K562 (cell line): ENCODE measurements around the gene ITPK1. TPM values are rescaled to one million over a fixed set of nuclear protein-coding genes. Genes with fewer than 3 reads are reported as not detected.

Source experiments
- ATAC-seq: fragments of 200-7000 bp; cut with Tn5 transposase; 3 replicates; pipeline ENCODE4 v1.9.1; 2020; ENCODE audit warnings: moderate library complexity
- BruUV-seq: library from RNA; stranded (reverse); fragments of 400-500 nt; replicated peaks from 2 replicates; lab custom pipeline; 2021; lab: Mats Ljungman, UMichigan
- CTCF ChIA-PET: fragments of 300-600 bp; formaldehyde crosslinking; extraction: SDS; loops from one replicate; lab custom pipeline; 2021; ENCODE audit warnings: low intra/inter-chr PET ratio; lab: Yijun Ruan, JAX
- POLR2A ChIA-PET: fragments of 300-600, 350-650 bp; sonication (Branson Sonifier 250); formaldehyde crosslinking; extraction: SDS; loops from one replicate; lab custom pipeline; 2021; ENCODE audit warnings: antibody characterized with exemption, inconsistent platforms; lab: Yijun Ruan, JAX
- DNase-seq, 4 experiments: peaks; one replicate each; pipeline versions ENCODE4 v3.0.0 to v3.0.0-alpha.2; 2011 to 2018; ENCODE audit warnings: low spot score in 3 of 4, mixed read lengths in 3 of 4; ENCODE audit errors: extremely low read depth in 1 of 4
- FAIRE-seq: peaks from 2 replicates; lab custom pipeline; 2011; peaks lifted over from hg19 to GRCh38; lab: Jason Lieb, UNC
- H2AFZ ChIP-seq: 2 replicates; pipeline ENCODE4 v1.6.0; 2011; ENCODE audit warnings: low read depth, low read length, control low read depth, inconsistent platforms
- H3K27ac ChIP-seq: fragments of 200-600 bp; 3 replicates; pipeline ENCODE4 v1.8.0; 2011; ENCODE audit warnings: low read depth, mild to moderate bottlenecking, control low read depth, inconsistent platforms, low read length, moderate library complexity, mixed read lengths; ENCODE audit errors: extremely low read depth
- H3K27me3 ChIP-seq, 2 experiments: fragments of 300-600 bp in 1 of 2; 2 replicates in 1 of 2; 3 replicates in 1 of 2; pipeline versions ENCODE4 v1.6.0 to v1.8.0; 2011; ENCODE audit warnings: inconsistent platforms in 2 of 2, low read length in 2 of 2, mild to moderate bottlenecking in 1 of 2, mixed read lengths in 1 of 2, moderate library complexity in 1 of 2; ENCODE audit not compliant: control insufficient read depth in 2 of 2, insufficient read depth in 2 of 2
- H3K36me3 ChIP-seq: fragments of 300-600 bp; 3 replicates; pipeline ENCODE4 v1.8.0; 2011; ENCODE audit warnings: mild to moderate bottlenecking, low read length, inconsistent platforms; ENCODE audit not compliant: control insufficient read depth, insufficient read depth
- H3K4me1 ChIP-seq, 2 experiments: fragments of 200-600 bp in 1 of 2; replicated peaks in 1 of 2; 2 replicates in 1 of 2; 3 replicates in 1 of 2; pipeline versions ENCODE4 v1.5.1 to v1.8.0; 2011; ENCODE audit warnings: inconsistent platforms in 2 of 2, low read length in 2 of 2, mild to moderate bottlenecking in 1 of 2, mixed read lengths in 1 of 2, moderate library complexity in 1 of 2; ENCODE audit not compliant: control insufficient read depth in 2 of 2, insufficient read depth in 2 of 2
- H3K4me2 ChIP-seq: 2 replicates; pipeline ENCODE4 v1.6.1; 2011; ENCODE audit warnings: low read length, control low read depth, inconsistent platforms, mixed read lengths; ENCODE audit not compliant: insufficient read depth
- H3K4me3 ChIP-seq: fragments of 200-600 bp; sonication (generic), shearing (Covaris generic); 2 replicates; pipeline ENCODE4 v1.5.1; 2016; ENCODE audit warnings: control low read depth, inconsistent platforms
- H3K79me2 ChIP-seq: fragments of 200-600 bp; 3 replicates; pipeline ENCODE4 v1.8.0; 2011; ENCODE audit warnings: low read length, inconsistent platforms; ENCODE audit not compliant: control insufficient read depth, insufficient read depth
- H3K9ac ChIP-seq, 2 experiments: 2 replicates each; pipeline versions ENCODE4 v1.6.0 to v1.6.1; 2011; ENCODE audit warnings: low read depth in 2 of 2, low read length in 2 of 2, control low read depth in 1 of 2, inconsistent platforms in 1 of 2, mild to moderate bottlenecking in 1 of 2, mixed read lengths in 1 of 2; ENCODE audit not compliant: insufficient read depth in 1 of 2
- H3K9me1 ChIP-seq: one replicate; pipeline ENCODE4 v1.6.0; 2011; ENCODE audit warnings: inconsistent platforms, mild to moderate bottlenecking, low read length, moderate library complexity; ENCODE audit not compliant: control insufficient read depth, insufficient read depth
- H3K9me3 ChIP-seq: replicated peaks from 2 replicates; pipeline ENCODE4 v1.5.1; 2011; ENCODE audit warnings: low read depth, low read length, inconsistent platforms; ENCODE audit not compliant: control insufficient read depth, insufficient read depth
- H4K20me1 ChIP-seq: replicated peaks from 2 replicates; pipeline ENCODE4 v1.6.1; 2011; ENCODE audit warnings: low read length, inconsistent platforms, mixed read lengths; ENCODE audit not compliant: control insufficient read depth, insufficient read depth
- CBX5 ChIP-seq: IDR thresholded peaks from 2 replicates; pipeline ENCODE4 v1.6.1; 2014; ENCODE audit warnings: low read depth, borderline replicate concordance
- SMARCA4 ChIP-seq: fragments of 450-650 bp; IDR thresholded peaks from 2 replicates; pipeline ENCODE4 v1.6.1; 2016
- ZBTB7A ChIP-seq: IDR thresholded peaks from 2 replicates; pipeline ENCODE4 v1.6.1; 2011; ENCODE audit warnings: low read depth, mild to moderate bottlenecking, low read length, moderate library complexity, borderline replicate concordance; ENCODE audit not compliant: control insufficient read depth
- WGBS: fragments of 100-300 bp; shearing (Covaris generic); methylation state at CpG from one replicate; pipeline ENCODE4 v1.1.6; 2016; ENCODE audit warnings: low coverage, mixed read lengths; ENCODE audit not compliant: insufficient coverage; ENCODE audit errors: missing lambda C conversion rate; 5-methylcytosine and 5-hydroxymethylcytosine counted together
- in situ Hi-C: fragments of 300-500 bp; cut with MboI; formaldehyde crosslinking; loops from 4 replicates; pipeline ENCODE4 v1.15.0; 2018; ENCODE audit warnings: inconsistent platforms, mixed read lengths
- intact Hi-C: fragments of 100-400 bp; cut with micrococcal nuclease; formaldehyde crosslinking; loops from 2 replicates; pipeline ENCODE4 v1.14.2; 2022
- polyA plus RNA-seq, 8 experiments: library from polyadenylated mRNA; depleted of rRNA in 4 of 8; stranded (reverse) in 5 of 8; unstranded in 3 of 8; fragments of >200 nt; fragmentation: Nextera tagmentation in 2 of 8; fragmentation: Illumina TruSeq in 1 of 8; extraction: Ambion mirVana in 2 of 8; extraction: Trizol in 1 of 8; gene quantifications; 2 replicates each; pipeline versions ENCODE4 v1.2.1 to v1.2.3, GENCODE V29; 2011 to 2014; ENCODE audit warnings: inconsistent platforms in 1 of 8, missing spikeins in 1 of 8
- total RNA-seq, 7 experiments: library from RNA; depleted of rRNA in 6 of 7; stranded (reverse); fragments of >200 nt in 6 of 7; fragmentation: Illumina TruSeq in 2 of 7; extraction: Trizol in 2 of 7; gene quantifications; 2 replicates each; pipeline versions ENCODE4 v1.2.1 to v1.2.3, GENCODE V29; 2011 to 2021; ENCODE audit warnings: low replicate concordance in 1 of 7
- TF ChIP-seq, protein P1 (sequence below), 2 experiments: fragments of 250-450 bp in 1 of 2; fragments of 450-650 bp in 1 of 2; sonication (Bioruptor Pico) in 1 of 2; IDR thresholded peaks; 2 replicates each; pipeline versions ENCODE4 v1.6.1 to v1.8.0; 2016 to 2021; ENCODE audit warnings: mild to moderate bottlenecking in 2 of 2, moderate library complexity in 2 of 2, missing compliant biosample characterization in 1 of 2, missing genetic modification characterization in 1 of 2
- TF ChIP-seq, protein P2 (sequence below): fragments of 450-650 bp; formaldehyde crosslinking; IDR thresholded peaks from 2 replicates; pipeline ENCODE4 v1.4.0; 2022; ENCODE audit warnings: missing genetic modification characterization
- TF ChIP-seq, protein P3 (sequence below): fragments of 450-650 bp; IDR thresholded peaks from 2 replicates; pipeline ENCODE4 v1.6.1; 2018; ENCODE audit not compliant: partially characterized antibody

Gene ITPK1
- total and polyA plus RNA-seq, 9 of the 15 experiments (the other 6 are each of a cell fraction or from before 2014, with no cell fraction given) = 1.2 to 39.2 (median 23.0) TPM

GRCh38 chr14:93005838-93006237, 109.9 kb downstream of the ITPK1 start:
- intact Hi-C loops (no loop called here), in situ Hi-C loops (no loop called here)
- 0 out of 3 replicates have a peak, but pooled peaks cover 3% of the 10 kb centered on the region for H3K36me3 ChIP-seq
- 58% methylated on average over 7 of the region's 8 CpGs for WGBS
- H2AFZ ChIP-seq = no peak overlapping the region
- no peaks in the 10 kb centered on the region for H3K9me1 ChIP-seq
- H3K27me3 ChIP-seq = no peaks in the 10 kb centered on the region
- ATAC-seq (no peak), FAIRE-seq (no peak), DNase-seq (no peak)
- no peak overlapping the region for H3K4me2 ChIP-seq
- BruUV-seq = no TSS peak
- H4K20me1 ChIP-seq = peaks cover 4% of the 10 kb centered on the region; the same call in 1 of the 2 replicates
- no peaks in the 10 kb centered on the region for H3K79me2 ChIP-seq
- H3K27ac ChIP-seq = no peak overlapping the region
- no peak for TF ChIP-seq SMARCA4
- no peak for TF ChIP-seq ZBTB7A
- TF ChIP-seq, protein P1, sequence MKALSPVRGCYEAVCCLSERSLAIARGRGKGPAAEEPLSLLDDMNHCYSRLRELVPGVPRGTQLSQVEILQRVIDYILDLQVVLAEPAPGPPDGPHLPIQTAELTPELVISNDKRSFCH (CRISPR knock-in tag; IDR thresholded peaks at IDR 0.05) = no peak
- TF ChIP-seq, protein P1 (tag; IDR thresholded peaks at IDR 0.05) = no peak
- TF ChIP-seq, protein P2, sequence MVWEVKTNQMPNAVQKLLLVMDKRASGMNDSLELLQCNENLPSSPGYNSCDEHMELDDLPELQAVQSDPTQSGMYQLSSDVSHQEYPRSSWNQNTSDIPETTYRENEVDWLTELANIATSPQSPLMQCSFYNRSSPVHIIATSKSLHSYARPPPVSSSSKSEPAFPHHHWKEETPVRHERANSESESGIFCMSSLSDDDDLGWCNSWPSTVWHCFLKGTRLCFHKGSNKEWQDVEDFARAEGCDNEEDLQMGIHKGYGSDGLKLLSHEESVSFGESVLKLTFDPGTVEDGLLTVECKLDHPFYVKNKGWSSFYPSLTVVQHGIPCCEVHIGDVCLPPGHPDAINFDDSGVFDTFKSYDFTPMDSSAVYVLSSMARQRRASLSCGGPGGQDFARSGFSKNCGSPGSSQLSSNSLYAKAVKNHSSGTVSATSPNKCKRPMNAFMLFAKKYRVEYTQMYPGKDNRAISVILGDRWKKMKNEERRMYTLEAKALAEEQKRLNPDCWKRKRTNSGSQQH = no peak
- TF ChIP-seq, protein P3, sequence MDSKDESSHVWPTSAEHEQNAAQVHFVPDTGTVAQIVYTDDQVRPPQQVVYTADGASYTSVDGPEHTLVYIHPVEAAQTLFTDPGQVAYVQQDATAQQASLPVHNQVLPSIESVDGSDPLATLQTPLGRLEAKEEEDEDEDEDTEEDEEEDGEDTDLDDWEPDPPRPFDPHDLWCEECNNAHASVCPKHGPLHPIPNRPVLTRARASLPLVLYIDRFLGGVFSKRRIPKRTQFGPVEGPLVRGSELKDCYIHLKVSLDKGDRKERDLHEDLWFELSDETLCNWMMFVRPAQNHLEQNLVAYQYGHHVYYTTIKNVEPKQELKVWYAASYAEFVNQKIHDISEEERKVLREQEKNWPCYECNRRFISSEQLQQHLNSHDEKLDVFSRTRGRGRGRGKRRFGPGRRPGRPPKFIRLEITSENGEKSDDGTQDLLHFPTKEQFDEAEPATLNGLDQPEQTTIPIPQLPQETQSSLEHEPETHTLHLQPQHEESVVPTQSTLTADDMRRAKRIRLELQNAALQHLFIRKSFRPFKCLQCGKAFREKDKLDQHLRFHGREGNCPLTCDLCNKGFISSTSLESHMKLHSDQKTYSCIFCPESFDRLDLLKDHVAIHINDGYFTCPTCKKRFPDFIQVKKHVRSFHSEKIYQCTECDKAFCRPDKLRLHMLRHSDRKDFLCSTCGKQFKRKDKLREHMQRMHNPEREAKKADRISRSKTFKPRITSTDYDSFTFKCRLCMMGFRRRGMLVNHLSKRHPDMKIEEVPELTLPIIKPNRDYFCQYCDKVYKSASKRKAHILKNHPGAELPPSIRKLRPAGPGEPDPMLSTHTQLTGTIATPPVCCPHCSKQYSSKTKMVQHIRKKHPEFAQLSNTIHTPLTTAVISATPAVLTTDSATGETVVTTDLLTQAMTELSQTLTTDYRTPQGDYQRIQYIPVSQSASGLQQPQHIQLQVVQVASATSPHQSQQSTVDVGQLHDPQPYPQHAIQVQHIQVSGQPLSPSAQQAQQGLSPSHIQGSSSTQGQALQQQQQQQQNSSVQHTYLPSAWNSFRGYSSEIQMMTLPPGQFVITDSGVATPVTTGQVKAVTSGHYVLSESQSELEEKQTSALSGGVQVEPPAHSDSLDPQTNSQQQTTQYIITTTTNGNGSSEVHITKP = no peak
- TF ChIP-seq CBX5 = no peak
- ChIA-PET CTCF (no interaction called here), POLR2A (no interaction called here)
- H3K9ac ChIP-seq = no peak overlapping the region
- H3K9me3 ChIP-seq = no peaks in the 10 kb centered on the region
- peaks cover 0 to 18% of the 10 kb centered on the region in 2 experiments; a peak in 4 of 5 replicates for H3K4me1 ChIP-seq
- H3K4me3 ChIP-seq = no peak overlapping the region
